Lower leg skin (tissue), 3 donors: ENCODE measurements around the gene EFCAB6.

ENCODE experiments used
- CTCF ChIP-seq, 3 donors: fragments of 450-650 bp; IDR thresholded peaks; one replicate each; pipeline ENCODE4 v1.5.1; 2016; ENCODE audit warnings: antibody characterized with exemption in 3 of 3, mild to moderate bottlenecking in 3 of 3, moderate library complexity in 2 of 3
- POLR2A ChIP-seq, 2 donors: fragments of 450-650 bp; IDR thresholded peaks; one replicate each; pipeline ENCODE4 v1.6.1; 2016 to 2017; ENCODE audit warnings: antibody characterized with exemption in 2 of 2, mild to moderate bottlenecking in 1 of 2, moderate library complexity in 1 of 2

GRCh38 chr22:43493297-43493696 is 318.8 kb downstream of the EFCAB6 start:
- TF ChIP-seq POLR2A (IDR thresholded peaks at IDR 0.05) (no peak), CTCF (IDR thresholded peaks at IDR 0.05) (no peak)
